Limb (tissue), 2 donors: ENCODE measurements around the gene SERTAD3.
"Not testable (repeated sequence)": the region's sequence is repeated elsewhere in the genome, so short reads cannot be mapped to it uniquely, and the experiment has no call there.

Source experiments
- DNase-seq, 2 donors: peaks; one replicate each; pipeline ENCODE4 v3.0.0-alpha.2; 2016; ENCODE audit errors: extremely low spot score in 2 of 2

Gene SERTAD3

DNA sequence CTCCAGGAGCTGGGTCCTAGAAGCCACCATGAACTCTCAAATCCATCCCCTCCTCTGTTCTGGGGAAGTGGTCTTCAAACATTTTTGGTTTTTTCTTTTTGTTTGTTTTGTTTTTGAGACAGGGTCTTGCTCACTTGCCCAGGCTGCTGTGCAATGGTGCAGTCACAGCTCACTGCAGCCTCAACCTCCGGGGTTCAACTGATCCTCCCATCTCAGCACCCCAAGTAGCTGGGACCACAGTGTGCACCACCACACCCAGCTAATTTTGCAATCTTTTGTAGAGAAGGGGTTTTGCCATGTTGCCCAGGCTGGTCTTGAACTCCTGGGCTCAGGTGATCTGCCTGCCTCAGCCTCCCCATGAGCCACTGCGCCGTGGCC lies 14.5 kb upstream of the SERTAD3 start:
- no peak for DNase-seq

DNA sequence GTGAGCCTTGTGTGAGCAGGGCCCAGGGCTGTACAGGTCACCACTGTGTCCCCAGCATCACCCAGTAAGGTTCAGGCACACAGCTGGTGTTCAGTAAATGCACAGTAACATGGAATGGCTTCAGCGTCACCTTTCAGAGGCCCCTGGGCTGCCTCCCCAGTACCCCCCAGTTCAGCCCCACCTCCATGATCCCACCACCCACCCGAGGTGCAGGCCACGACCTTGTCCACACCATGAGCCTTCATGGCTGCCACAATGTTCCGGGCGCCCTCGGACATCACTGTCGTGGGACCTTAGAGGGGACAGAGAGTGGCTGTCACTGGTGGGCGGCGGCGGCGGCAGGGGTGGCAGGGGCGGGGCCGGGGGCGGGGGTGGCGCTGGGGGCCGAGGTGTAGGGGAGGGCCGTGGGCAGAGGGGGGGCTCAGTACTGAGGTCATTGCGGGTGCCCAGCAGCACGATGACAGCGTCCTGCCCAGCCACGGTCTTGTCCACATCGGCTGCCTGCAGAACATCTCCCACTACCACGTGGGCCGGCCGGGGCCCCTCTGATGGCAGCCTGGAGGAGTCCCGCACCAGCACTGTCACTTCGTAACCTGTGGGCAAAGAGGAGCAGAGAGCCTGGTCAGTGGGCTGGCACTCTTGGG lies 13.9 kb upstream of the SERTAD3 start:
- no peak for DNase-seq

- DNase-seq: no peak
Measured at GRCh38 chr19:40457048-40457447, 12.9 kb upstream of the SERTAD3 start.

DNA sequence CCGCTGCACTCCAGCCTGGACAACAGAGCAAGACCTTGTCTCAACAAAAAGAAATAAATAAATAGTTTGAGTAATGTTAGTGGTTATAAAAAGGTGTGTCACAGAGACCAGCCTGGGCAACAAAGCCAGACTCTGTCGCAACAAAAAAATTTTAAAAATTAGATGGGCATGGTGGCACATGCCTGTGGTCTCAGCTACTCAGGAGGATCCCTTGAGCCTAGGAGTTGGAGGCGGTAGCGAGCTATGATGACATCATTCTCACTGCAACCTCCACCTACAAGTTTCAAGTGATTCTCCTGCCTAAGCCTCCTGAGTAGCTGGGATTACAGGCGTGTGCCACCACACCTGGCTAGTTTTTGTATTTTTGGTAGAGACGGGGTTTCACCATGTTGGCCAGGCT lies 9.8 kb upstream of the SERTAD3 start:
- not testable (repeated sequence) for DNase-seq

GRCh38 chr19:40453151-40453735 lies 9.1 kb upstream of the SERTAD3 start:
- no peak for DNase-seq

GRCh38 chr19:40452016-40452415 lies 7.9 kb upstream of the SERTAD3 start:
- DNase-seq: no peak

- no peak for DNase-seq
Measured at GRCh38 chr19:40450664-40451063, 6.5 kb upstream of the SERTAD3 start.

GRCh38 chr19:40449506-40449905 lies 5.4 kb upstream of the SERTAD3 start:
- no peak for DNase-seq

- DNase-seq: no peak
Measured at GRCh38 chr19:40446263-40446784, 2.2 kb upstream of the SERTAD3 start.

DNA sequence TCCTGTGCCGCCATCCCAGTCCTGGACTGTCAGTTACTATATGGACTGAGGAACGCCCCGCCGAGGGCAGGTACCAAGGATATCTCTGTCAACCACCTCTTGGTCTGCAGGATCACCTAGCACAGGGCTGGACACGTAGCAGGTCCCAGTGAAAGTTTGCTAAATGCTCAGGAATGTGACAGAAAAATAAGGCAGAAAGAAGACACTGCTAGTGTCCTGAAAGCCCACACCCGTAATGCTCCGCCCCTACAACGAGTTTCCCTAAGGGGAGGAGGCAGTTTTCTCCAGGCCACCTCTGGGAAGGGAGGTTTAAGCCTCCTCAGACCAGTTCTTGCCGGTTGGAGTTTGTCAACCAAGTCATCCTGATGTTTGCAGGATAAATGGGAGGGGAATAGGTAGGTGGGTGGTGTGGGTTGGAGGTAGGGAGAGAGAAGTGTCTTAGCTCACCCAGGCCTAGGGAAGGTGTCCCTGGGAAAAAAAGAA lies 1.7 kb upstream of the SERTAD3 start:
- no peak for DNase-seq

DNA sequence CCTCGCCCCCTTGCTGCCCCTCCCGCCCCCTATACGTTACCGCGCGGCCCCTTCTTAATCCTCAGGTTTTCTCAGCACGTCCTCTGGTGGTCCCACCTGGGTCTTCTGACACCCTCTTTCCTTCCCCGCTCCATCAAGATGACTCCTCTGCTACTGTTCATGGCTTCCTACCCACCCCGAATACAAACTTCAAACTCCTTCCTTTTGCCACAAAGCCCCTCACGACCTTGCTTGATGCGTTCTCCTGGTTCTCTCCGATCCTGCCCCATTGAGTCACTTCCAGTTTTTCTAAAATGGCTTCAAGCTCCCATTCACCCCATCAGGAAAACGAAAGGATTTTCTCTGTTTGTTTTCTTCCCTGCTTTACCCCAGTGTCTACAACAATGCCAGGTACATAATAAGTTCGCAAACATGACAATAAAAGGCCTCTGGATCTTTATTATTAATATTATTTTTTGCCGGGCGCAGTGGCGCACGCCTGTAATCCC lies 734 bp upstream of the SERTAD3 start:
- DNase-seq: no peak

DNA sequence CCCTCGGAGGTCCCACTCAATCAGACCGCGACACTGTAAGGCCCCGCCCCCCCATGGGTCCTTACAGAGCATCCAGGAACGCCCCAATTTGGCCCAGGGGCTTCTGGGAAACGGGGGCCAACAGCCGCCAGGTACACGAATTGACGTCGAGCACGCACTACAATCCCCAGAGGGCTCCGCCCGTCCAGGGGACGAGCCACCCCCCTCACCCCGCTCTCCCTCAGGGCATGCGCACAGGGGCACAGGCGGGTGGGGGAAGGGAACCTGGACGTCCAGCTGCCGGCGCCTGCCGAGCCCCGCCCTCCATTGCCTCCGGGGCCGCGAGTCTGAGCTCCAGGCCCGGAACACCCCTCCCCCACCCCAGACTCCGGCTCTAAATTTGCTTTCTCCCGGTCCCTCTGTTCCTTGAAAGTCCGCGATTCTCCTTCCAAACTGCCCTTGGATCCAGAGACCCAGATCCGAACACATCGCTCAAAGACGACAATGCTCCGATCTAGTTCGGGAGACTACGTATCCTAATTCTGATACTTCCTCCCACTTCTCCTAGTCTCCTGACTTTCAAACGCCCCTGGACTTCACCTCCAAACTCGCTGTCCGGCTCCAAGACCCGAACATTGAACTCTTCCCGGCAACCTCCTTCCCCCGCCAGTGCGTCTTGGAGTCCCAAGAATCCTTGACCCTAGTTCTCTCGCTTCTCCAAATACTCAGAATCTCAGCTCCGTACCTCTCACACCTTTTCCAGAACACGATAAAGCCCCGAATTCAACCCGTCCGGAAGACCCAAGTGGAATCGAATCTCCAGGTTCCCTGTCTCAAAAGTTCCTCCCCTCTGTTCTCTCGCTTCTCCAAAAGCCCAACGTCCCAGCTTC lies 770 bp downstream of the SERTAD3 start:
- peak; percentile 99 for DNase-seq

DNA sequence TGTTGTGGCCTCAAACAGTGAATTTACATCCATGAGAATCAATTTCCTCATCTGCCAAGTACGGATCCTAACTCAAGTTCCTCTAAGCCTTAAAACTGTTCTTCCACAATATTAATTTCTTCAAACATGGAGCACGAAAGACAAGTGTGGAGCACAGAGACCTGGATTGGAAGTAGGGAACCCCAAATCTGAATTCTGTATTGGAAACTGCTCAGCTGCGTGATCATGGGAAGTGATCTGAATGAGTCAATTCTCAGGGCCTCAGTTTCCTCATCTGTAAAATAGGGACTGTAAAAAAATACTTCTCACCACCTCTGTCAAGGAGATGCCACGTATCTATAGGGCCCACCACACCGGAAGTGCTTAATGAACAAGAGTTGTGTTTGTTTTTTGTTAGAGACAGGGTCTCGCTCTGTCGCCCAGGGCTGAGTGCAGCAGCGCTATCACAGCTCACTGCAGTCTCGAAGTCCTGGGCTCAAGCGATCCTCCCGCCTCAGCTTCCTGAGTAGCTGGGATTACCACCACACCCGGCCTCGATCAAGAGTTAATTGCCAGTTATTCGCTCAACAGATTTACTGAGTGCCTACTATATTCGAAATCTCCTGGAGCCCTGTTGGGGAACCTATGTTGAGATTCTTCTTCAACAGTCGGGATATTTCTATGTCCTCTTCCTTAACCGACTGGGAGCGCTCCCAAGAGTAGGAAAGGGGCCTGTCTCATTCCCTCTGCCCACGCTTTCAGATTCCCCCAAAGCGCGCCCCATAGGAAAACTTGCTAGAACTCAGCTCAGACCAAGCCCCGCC lies 1.6 kb downstream of the SERTAD3 start:
- no peak for DNase-seq

DNA sequence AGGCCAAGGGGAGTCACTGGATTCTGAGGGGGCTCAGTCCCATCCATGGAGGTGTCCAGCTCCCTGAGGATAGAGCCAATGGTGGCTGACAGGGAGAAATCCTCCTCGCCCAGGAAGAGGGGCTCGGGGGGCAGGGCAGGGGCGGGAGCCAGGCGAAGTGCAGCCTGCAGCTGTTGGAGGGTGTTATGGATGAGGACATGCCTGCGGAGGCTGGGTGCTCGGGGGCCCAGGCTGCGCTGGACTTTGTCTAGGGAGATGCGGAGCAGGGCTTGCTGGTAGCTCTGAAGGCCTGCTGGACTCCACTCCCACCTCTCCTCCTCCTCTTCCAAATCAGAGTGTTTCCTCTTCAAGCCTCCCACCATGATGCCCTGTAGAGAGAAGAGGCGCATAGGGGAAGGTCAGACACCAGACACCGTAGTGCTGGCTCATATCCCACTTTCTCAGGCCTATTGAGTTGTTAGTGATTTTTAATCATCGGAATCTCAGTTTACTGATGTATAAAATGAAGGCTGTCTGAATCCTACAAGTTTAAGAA lies 2.3 kb downstream of the SERTAD3 start:
- no peak for DNase-seq

DNA sequence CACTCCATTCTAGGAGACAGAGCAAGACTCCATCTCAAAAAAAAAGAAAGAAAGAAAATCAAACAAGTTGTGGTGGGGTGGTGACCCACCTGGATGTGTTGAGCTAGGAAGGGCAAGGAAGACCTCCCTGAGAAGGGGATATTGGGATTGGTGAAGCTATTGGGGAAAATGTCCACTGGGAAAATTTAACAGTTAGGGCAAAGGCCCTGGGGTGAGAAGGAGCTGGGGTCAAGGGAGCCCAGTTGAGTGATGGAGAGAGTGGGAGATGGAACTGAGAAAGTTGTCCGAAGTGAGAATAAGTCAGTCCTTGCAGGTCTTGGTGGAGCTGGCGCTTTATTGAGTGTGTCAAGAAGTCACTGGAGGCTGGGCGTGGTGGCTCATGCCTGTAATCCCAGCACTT lies 5.9 kb downstream of the SERTAD3 start:
- DNase-seq: no peak

DNA sequence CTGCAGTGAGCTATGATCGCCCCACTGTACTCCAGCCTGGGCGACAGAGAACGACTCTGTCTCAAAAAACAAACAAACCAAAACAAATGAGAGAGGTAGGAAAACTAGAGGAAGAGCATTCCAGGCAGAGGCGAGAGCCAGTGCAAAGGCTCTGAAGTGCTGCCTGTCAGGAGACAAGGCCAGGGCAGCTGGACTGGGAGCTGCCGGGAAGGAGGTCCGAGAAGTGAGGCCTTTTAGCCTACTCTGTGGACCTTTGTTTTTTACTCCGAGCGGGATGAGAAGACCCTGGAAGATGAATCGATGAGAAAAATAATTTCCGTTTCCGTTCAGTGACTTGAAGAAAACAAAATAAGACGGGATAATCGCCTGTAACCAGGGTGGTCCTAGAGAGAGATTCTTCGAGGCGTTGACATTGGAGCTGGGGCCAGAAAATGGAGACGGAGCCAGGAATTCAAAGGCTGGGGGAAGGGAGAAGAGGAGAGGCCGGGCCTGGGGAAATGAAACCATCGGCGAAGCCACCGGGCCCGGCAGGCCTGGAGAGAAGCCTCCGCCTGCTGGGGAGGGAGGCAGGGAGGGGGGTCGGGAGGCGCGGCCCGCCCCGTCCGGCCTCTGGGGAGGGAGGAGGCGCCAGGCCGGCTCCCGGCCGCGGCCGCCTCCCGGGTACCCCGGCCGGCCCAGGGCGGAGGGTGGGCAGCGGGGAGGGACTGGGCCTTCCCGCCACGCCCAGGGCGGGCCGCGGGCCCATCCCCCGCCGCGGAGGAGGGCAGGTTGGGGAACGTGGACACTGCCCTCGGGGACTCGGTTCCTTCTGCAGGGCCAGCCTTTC lies 10.5 kb downstream of the SERTAD3 start:
- DNase-seq: peak; percentile 90 to 91

- DNase-seq: not testable (repeated sequence)
Measured at GRCh38 chr19:40432760-40433159, 11.4 kb downstream of the SERTAD3 start.

DNA sequence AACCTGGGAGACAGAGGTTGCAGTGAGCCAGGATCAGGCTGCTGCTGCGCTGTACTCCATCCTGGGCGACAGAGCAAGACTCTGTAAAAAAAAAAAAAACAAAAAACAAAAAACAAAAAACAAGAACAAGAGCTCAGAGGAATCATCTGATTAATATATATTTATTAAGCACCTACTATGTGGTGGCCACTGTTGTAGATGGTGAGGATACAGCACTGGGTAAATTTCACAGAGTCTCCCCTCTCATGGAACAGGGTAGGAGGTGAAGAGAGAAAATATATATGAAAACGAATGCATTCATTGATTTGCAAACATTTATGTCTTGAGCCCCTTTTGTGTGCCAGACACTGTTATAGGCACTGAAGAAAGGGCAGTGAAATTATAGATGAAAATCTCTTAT lies 12.4 kb downstream of the SERTAD3 start:
- DNase-seq: no peak

DNA sequence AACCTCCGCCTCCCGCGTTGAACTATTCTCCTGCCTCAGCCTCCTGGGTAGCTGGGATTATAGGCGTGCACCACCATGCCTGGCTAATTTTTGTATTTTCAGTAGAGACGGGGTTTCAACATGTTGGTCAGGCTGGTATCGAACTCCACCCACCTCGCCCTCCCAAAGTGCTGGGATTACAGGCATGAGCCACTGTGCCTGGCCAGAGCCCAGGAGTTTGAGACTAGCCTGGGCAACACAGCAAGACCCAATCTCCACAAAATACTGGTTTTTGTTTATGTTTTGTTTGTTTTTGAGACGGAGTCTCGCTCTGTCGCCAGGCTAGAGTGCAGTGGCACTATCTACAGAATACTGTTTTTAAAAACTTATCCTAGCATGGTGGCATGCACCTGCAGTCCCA lies 13.9 kb downstream of the SERTAD3 start:
- not testable (repeated sequence) for DNase-seq

DNA sequence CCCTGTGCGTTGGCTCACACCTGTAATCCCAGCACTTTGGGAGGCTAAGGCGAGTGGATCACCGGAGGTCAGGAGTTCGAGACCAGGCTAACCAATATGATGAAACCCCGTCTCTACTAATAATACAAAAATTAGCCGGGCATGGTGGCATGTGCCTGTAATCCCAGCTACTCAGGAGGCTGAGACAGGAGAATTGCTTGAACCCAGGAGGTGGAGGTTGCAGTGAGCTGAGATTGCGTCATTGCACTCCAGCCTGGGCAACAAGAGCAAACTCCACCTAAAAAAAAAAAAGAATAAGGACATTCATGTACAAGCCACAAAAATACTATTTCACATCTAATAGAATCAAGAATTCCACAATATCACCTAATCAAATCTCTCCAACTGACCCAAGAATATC lies 15.9 kb downstream of the SERTAD3 start:
- not testable (repeated sequence) for DNase-seq
